ENCODE measurements around the gene TULP3.
A peak's percentile ranks its signal among the peaks of the same experiment; 100 is the strongest.

Gene TULP3

DNA sequence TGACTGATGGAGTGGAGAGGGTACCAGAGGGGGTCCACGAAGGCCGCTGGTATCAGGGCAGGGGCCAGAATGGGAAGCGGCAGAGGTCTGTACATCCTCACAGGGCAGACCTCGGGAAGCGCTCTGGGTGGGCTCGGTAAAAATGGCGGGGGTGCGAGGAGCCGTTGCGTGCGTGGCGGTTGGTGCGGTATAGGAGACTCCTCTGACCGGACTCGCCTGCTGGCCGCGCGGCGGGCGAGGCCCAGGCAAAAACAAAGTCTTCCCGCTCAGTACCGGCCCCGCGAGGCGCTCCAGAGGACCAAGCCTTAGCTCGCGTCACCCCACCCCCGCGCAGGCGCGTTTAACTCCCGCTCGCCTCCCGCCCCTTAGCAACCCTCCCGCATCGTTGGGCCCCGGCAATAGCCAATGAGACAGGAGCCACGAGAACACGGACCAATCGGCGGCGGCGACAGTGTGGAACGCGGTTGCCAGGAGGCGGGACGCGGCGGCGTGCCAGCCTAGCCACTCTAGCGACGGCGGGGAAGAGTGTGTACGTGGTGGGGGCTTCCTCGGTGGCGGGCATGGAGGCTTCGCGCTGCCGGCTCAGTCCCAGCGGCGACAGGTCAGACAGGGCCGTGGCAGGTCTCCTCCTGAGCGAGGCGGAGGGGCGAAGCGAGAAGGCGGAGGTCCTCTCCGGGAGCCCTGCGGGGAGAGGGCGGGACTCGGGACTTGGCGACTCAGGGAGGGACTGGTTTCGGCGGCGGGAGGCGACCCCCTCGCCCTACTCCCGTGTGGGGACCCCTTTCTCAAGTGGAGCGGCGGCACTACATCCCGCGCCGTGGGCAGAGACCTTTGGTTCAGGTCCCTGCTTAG is at the start of gene TULP3 (continued):
- TF ChIP-seq ZNF311 (tag by site-specific recombination; IDR thresholded peaks at IDR 0.05; ENCODE audit: borderline replicate concordance) (no peak), ZNF624 (tag by site-specific recombination; IDR thresholded peaks at IDR 0.05) (no peak), ZBTB20 (tag by site-specific recombination; IDR thresholded peaks at IDR 0.05) (peak; percentile 70; the same call in 1 of the 2 replicates), RBAK (tag by site-specific recombination; IDR thresholded peaks at IDR 0.05) (no peak), ZNF132 (tag by site-specific recombination; IDR thresholded peaks at IDR 0.05; ENCODE audit: borderline replicate concordance) (no peak), ZFP69B (tag by site-specific recombination; IDR thresholded peaks at IDR 0.05) (peak; percentile 56; the same call in 1 of the 2 replicates), ZNF426 (tag by site-specific recombination; IDR thresholded peaks at IDR 0.05) (no peak), ZBTB48 (tag by site-specific recombination; IDR thresholded peaks at IDR 0.05) (peak; percentile 81; the same call in 1 of the 2 replicates), ZNF664 (tag by site-specific recombination; IDR thresholded peaks at IDR 0.05) (no peak), ZSCAN30 (tag by site-specific recombination; IDR thresholded peaks at IDR 0.05) (peak; percentile 82; the same call in 1 of the 2 replicates), ZNF391 (tag by site-specific recombination; IDR thresholded peaks at IDR 0.05; ENCODE audit: borderline replicate concordance, low read depth) (peak; percentile 52; the same call in 1 of the 2 replicates), ZNF501 (tag by site-specific recombination; IDR thresholded peaks at IDR 0.05) (peak; percentile 60), ZBTB17 (tag by site-specific recombination; IDR thresholded peaks at IDR 0.05) (0 out of 2 replicates have a peak, but pooled peaks have one; percentile 59), SCRT2 (tag by site-specific recombination; IDR thresholded peaks at IDR 0.05) (no peak), ZNF654 (tag by site-specific recombination; IDR thresholded peaks at IDR 0.05; ENCODE audit: low read depth) (no peak), ZNF670 (tag by site-specific recombination; IDR thresholded peaks at IDR 0.05; ENCODE audit: low read depth) (no peak), KLF1 (tag by site-specific recombination; IDR thresholded peaks at IDR 0.05) (peak; percentile 47; the same call in 1 of the 2 replicates), BCL11A (tag by site-specific recombination; IDR thresholded peaks at IDR 0.05; ENCODE audit: low read depth) (no peak; the same call in 1 of the 2 replicates), ZNF747 (tag by site-specific recombination; IDR thresholded peaks at IDR 0.05) (no peak), SALL2 (tag by site-specific recombination; IDR thresholded peaks at IDR 0.05; ENCODE audit: borderline replicate concordance) (no peak), ZNF2 (tag by site-specific recombination; IDR thresholded peaks at IDR 0.05) (peak; percentile 23), GFI1B (tag by site-specific recombination; IDR thresholded peaks at IDR 0.05) (no peak), ZNF555 (tag by site-specific recombination; conservative IDR thresholded peaks at IDR 0.05) (no peak), TCF7L2 (IDR thresholded peaks at IDR 0.05; ENCODE audit: borderline replicate concordance, low read depth, low read length) (no peak), ZNF24 (tag by site-specific recombination; IDR thresholded peaks at IDR 0.05) (peak; percentile 72)
- TF ChIP-seq, protein P1, sequence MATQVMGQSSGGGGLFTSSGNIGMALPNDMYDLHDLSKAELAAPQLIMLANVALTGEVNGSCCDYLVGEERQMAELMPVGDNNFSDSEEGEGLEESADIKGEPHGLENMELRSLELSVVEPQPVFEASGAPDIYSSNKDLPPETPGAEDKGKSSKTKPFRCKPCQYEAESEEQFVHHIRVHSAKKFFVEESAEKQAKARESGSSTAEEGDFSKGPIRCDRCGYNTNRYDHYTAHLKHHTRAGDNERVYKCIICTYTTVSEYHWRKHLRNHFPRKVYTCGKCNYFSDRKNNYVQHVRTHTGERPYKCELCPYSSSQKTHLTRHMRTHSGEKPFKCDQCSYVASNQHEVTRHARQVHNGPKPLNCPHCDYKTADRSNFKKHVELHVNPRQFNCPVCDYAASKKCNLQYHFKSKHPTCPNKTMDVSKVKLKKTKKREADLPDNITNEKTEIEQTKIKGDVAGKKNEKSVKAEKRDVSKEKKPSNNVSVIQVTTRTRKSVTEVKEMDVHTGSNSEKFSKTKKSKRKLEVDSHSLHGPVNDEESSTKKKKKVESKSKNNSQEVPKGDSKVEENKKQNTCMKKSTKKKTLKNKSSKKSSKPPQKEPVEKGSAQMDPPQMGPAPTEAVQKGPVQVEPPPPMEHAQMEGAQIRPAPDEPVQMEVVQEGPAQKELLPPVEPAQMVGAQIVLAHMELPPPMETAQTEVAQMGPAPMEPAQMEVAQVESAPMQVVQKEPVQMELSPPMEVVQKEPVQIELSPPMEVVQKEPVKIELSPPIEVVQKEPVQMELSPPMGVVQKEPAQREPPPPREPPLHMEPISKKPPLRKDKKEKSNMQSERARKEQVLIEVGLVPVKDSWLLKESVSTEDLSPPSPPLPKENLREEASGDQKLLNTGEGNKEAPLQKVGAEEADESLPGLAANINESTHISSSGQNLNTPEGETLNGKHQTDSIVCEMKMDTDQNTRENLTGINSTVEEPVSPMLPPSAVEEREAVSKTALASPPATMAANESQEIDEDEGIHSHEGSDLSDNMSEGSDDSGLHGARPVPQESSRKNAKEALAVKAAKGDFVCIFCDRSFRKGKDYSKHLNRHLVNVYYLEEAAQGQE (tag by site-specific recombination; IDR thresholded peaks at IDR 0.05), result no peak
- TF ChIP-seq, protein P2, sequence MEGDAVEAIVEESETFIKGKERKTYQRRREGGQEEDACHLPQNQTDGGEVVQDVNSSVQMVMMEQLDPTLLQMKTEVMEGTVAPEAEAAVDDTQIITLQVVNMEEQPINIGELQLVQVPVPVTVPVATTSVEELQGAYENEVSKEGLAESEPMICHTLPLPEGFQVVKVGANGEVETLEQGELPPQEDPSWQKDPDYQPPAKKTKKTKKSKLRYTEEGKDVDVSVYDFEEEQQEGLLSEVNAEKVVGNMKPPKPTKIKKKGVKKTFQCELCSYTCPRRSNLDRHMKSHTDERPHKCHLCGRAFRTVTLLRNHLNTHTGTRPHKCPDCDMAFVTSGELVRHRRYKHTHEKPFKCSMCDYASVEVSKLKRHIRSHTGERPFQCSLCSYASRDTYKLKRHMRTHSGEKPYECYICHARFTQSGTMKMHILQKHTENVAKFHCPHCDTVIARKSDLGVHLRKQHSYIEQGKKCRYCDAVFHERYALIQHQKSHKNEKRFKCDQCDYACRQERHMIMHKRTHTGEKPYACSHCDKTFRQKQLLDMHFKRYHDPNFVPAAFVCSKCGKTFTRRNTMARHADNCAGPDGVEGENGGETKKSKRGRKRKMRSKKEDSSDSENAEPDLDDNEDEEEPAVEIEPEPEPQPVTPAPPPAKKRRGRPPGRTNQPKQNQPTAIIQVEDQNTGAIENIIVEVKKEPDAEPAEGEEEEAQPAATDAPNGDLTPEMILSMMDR (tag by site-specific recombination; IDR thresholded peaks at IDR 0.05), result peak; percentile 27
- TF ChIP-seq, protein P3, sequence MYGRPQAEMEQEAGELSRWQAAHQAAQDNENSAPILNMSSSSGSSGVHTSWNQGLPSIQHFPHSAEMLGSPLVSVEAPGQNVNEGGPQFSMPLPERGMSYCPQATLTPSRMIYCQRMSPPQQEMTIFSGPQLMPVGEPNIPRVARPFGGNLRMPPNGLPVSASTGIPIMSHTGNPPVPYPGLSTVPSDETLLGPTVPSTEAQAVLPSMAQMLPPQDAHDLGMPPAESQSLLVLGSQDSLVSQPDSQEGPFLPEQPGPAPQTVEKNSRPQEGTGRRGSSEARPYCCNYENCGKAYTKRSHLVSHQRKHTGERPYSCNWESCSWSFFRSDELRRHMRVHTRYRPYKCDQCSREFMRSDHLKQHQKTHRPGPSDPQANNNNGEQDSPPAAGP (tag by site-specific recombination; IDR thresholded peaks at IDR 0.05), result peak; percentile 75; the same call in 1 of the 2 replicates
- TF ChIP-seq, protein P4, sequence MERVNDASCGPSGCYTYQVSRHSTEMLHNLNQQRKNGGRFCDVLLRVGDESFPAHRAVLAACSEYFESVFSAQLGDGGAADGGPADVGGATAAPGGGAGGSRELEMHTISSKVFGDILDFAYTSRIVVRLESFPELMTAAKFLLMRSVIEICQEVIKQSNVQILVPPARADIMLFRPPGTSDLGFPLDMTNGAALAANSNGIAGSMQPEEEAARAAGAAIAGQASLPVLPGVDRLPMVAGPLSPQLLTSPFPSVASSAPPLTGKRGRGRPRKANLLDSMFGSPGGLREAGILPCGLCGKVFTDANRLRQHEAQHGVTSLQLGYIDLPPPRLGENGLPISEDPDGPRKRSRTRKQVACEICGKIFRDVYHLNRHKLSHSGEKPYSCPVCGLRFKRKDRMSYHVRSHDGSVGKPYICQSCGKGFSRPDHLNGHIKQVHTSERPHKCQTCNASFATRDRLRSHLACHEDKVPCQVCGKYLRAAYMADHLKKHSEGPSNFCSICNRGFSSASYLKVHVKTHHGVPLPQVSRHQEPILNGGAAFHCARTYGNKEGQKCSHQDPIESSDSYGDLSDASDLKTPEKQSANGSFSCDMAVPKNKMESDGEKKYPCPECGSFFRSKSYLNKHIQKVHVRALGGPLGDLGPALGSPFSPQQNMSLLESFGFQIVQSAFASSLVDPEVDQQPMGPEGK (tag by site-specific recombination; IDR thresholded peaks at IDR 0.05), result peak; percentile 99
- TF ChIP-seq, protein P5, sequence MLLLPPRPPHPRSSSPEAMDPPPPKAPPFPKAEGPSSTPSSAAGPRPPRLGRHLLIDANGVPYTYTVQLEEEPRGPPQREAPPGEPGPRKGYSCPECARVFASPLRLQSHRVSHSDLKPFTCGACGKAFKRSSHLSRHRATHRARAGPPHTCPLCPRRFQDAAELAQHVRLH (tag by site-specific recombination; IDR thresholded peaks at IDR 0.05), result no peak
